Naive thymus-derived CD8-positive, alpha-beta T cell (primary cell): Measurements from ENCODE around the gene LHX8. TPM values are rescaled to one million over a fixed set of nuclear protein-coding genes. Genes with fewer than 3 reads are reported as not detected.

ENCODE experiments used
- ATAC-seq, 2 donors: fragments of 150-1000 bp; cut with Tn5 transposase in 1 of 2; sonication (Bioruptor Pico), chemical (Tn5 transposase) in 1 of 2; 1 replicate in 1 of 2; 2 replicates in 1 of 2; pipeline ENCODE4 v1.10.0; 2021; ENCODE audit warnings: mild to moderate bottlenecking in 2 of 2, moderate library complexity in 2 of 2
- POLR2A ChIA-PET: fragments of 350-600 bp; sonication (Branson Sonifier 250); formaldehyde crosslinking; loops from one replicate; lab custom pipeline; 2021; ENCODE audit warnings: antibody characterized with exemption; lab: Charles Lee
- DNase-seq, 10 donors: peaks; one replicate each; pipeline versions ENCODE4 v3.0.0 to v3.0.0-alpha.2; 2020 to 2022
- H3K27ac Mint-ChIP-seq, 10 donors: one replicate each; pipeline ENCODE4 v1.8.0; 2020 to 2022; ENCODE audit warnings: mild to moderate bottlenecking in 10 of 10, mixed read lengths in 10 of 10, moderate library complexity in 4 of 10, inconsistent platforms in 1 of 10
- H3K27me3 Mint-ChIP-seq, 5 donors: one replicate each; pipeline ENCODE4 v1.8.0; 2021 to 2022; ENCODE audit warnings: mixed read lengths in 5 of 5
- H3K36me3 Mint-ChIP-seq, 3 donors: one replicate each; pipeline ENCODE4 v1.8.0; 2020 to 2022; ENCODE audit warnings: mixed read lengths in 3 of 3, mild to moderate bottlenecking in 2 of 3, inconsistent platforms in 1 of 3
- H3K4me1 Mint-ChIP-seq, 4 donors: one replicate each; pipeline ENCODE4 v1.8.0; 2021 to 2022; ENCODE audit warnings: mixed read lengths in 4 of 4
- H3K4me3 Mint-ChIP-seq, 10 donors: one replicate each; pipeline ENCODE4 v1.8.0; 2020 to 2022; ENCODE audit warnings: mild to moderate bottlenecking in 10 of 10, mixed read lengths in 10 of 10, moderate library complexity in 6 of 10, inconsistent platforms in 1 of 10
- H3K9me3 Mint-ChIP-seq, 9 donors: one replicate each; pipeline ENCODE4 v1.8.0; 2020 to 2022; ENCODE audit warnings: mixed read lengths in 9 of 9, mild to moderate bottlenecking in 3 of 9, inconsistent platforms in 1 of 9, moderate library complexity in 1 of 9
- polyA plus RNA-seq, 3 donors: library from polyadenylated mRNA; unstranded; fragments of 300-500 nt; fragmentation: Illumina TruSeq; gene quantifications; one replicate each; pipeline ENCODE4 v1.2.3, GENCODE V29; 2021
- total RNA-seq, 8 experiments: library from RNA in 2 of 8; stranded (reverse) in 2 of 8; gene quantifications; one replicate each; pipeline ENCODE4 v1.2.3 and lab custom pipeline; 2021 to 2026

Gene LHX8
- total and polyA plus RNA-seq, 5 experiments from 2014 or later: not detected

GRCh38 chr1:75188892-75189291, 54.7 kb downstream of the LHX8 start:
- H3K36me3 Mint-ChIP-seq: no peaks in the 10 kb centered on the region
- DNase-seq (no peak), ATAC-seq (no peak)
- peaks cover 0 to 3% (median 0%) of the 10 kb centered on the region in 9 donors for H3K9me3 Mint-ChIP-seq
- peaks cover 2 to 30% (median 8%) of the 10 kb centered on the region in 5 donors for H3K27me3 Mint-ChIP-seq
- POLR2A ChIA-PET: no interaction called here
- no peaks in the 10 kb centered on the region for H3K4me1 Mint-ChIP-seq
- no peak overlapping the region for H3K4me3 Mint-ChIP-seq
- H3K27ac Mint-ChIP-seq: no peak overlapping the region

- Mint-ChIP-seq H3K9me3 (no peaks in the 10 kb centered on the region), H3K4me1 (no peaks in the 10 kb centered on the region), H3K27ac (no peak overlapping the region), H3K27me3 (peaks cover under 1 to 18% (median 6%) of the 10 kb centered on the region in 5 donors), H3K36me3 (no peaks in the 10 kb centered on the region), H3K4me3 (no peak overlapping the region)
- DNase-seq (no peak), ATAC-seq (no peak)
- POLR2A ChIA-PET: no interaction called here
These were observed 64.0 kb downstream of the LHX8 start for GRCh38 chr1:75198163-75198562.

- H3K4me1 Mint-ChIP-seq: no peaks in the 10 kb centered on the region
- no peaks in the 10 kb centered on the region for H3K36me3 Mint-ChIP-seq
- no peaks in the 10 kb centered on the region for H3K9me3 Mint-ChIP-seq
- H3K4me3 Mint-ChIP-seq: no peak overlapping the region
- POLR2A ChIA-PET: no interaction called here
- no peak overlapping the region for H3K27ac Mint-ChIP-seq
- H3K27me3 Mint-ChIP-seq: peaks cover 0 to 13% (median 4%) of the 10 kb centered on the region in 5 donors
- no peak for DNase-seq
- ATAC-seq: no peak
These were observed 64.6 kb downstream of the LHX8 start for GRCh38 chr1:75198761-75199160.

- POLR2A ChIA-PET: no interaction called here
- Mint-ChIP-seq H3K36me3 (no peaks in the 10 kb centered on the region), H3K9me3 (no peaks in the 10 kb centered on the region), H3K4me1 (no peaks in the 10 kb centered on the region), H3K27me3 (peaks cover 0 to 1% (median 0%) of the 10 kb centered on the region in 5 donors), H3K4me3 (no peak overlapping the region), H3K27ac (no peak overlapping the region)
- DNase-seq: no peak
- no peak for ATAC-seq
These were observed 68.6 kb downstream of the LHX8 start for GRCh38 chr1:75202751-75203150.

GRCh38 chr1:75203415-75204277, 69.5 kb downstream of the LHX8 start:
- DNase-seq: no peak
- no peaks in the 10 kb centered on the region for H3K4me1 Mint-ChIP-seq
- POLR2A ChIA-PET: no interaction called here
- peaks cover 0 to 1% (median 0%) of the 10 kb centered on the region in 5 donors for H3K27me3 Mint-ChIP-seq
- no peak overlapping the region for H3K27ac Mint-ChIP-seq
- no peak for ATAC-seq
- H3K9me3 Mint-ChIP-seq: no peaks in the 10 kb centered on the region
- H3K4me3 Mint-ChIP-seq: no peak overlapping the region
- no peaks in the 10 kb centered on the region for H3K36me3 Mint-ChIP-seq

GRCh38 chr1:75208862-75209261, 74.7 kb downstream of the LHX8 start:
- Mint-ChIP-seq H3K4me3 (no peak overlapping the region), H3K27me3 (no peaks in the 10 kb centered on the region), H3K36me3 (peaks cover 0 to 12% (median 0%) of the 10 kb centered on the region in 3 donors), H3K9me3 (no peaks in the 10 kb centered on the region), H3K27ac (no peak overlapping the region), H3K4me1 (no peaks in the 10 kb centered on the region)
- DNase-seq (no peak), ATAC-seq (no peak)
- POLR2A ChIA-PET: no interaction called here
